OCI-LY3 (cell line): Measurements from ENCODE around the gene PRKCE.

Experiments used
- H2AFZ ChIP-seq: fragments of 200-600, 300-600 bp; shearing (Covaris generic); 2 replicates; pipeline ENCODE4 v1.6.0; 2014; ENCODE audit warnings: antibody characterized with exemption, low read depth, low read length
- H3K27ac ChIP-seq: fragments of 200-600, 300-600 bp; sonication (generic); 2 replicates; pipeline ENCODE4 v1.5.1; 2014; ENCODE audit warnings: mild to moderate bottlenecking, low read length, moderate library complexity, mixed read lengths
- H3K27me3 ChIP-seq: fragments of 200-600, 300-600 bp; sonication (generic); 2 replicates; pipeline ENCODE4 v1.6.1; 2014; ENCODE audit warnings: low read depth, low read length, mixed read lengths
- H3K36me3 ChIP-seq: fragments of 200-600, 300-600 bp; sonication (generic); replicated peaks from 2 replicates; pipeline ENCODE3; 2014; ENCODE audit warnings: low read depth, low read length, mixed read lengths
- H3K4me1 ChIP-seq: fragments of 300-600, 200-600 bp; sonication (generic); 2 replicates; pipeline ENCODE4 v1.6.1; 2014; ENCODE audit warnings: low read length, mixed read lengths
- H3K4me2 ChIP-seq: fragments of 200-600, 300-600 bp; sonication (generic); 2 replicates; pipeline ENCODE4 v1.6.1; 2014; ENCODE audit warnings: low read length, mixed read lengths
- H3K4me3 ChIP-seq: fragments of 300-600, 200-600 bp; sonication (generic); 2 replicates; pipeline ENCODE4 v1.5.1; 2014; ENCODE audit warnings: antibody characterized with exemption, mild to moderate bottlenecking, low read length, moderate library complexity
- H3K79me2 ChIP-seq: fragments of 300-600, 200-600 bp; shearing (Covaris generic); 2 replicates; pipeline ENCODE4 v1.6.1; 2014; ENCODE audit warnings: mild to moderate bottlenecking, low read length, mixed read lengths
- H3K9ac ChIP-seq: fragments of 300-600, 200-600 bp; shearing (Covaris generic); 2 replicates; pipeline ENCODE4 v1.6.0; 2014; ENCODE audit warnings: mild to moderate bottlenecking, low read length, moderate library complexity
- H3K9me3 ChIP-seq: fragments of 200-600, 300-600 bp; shearing (Covaris generic); 2 replicates; pipeline ENCODE4 v1.6.1; 2014; ENCODE audit warnings: low read length, mixed read lengths; ENCODE audit not compliant: insufficient read depth
- H4K20me1 ChIP-seq: fragments of 200-600, 300-600 bp; sonication (generic); 2 replicates; pipeline ENCODE4 v1.6.1; 2016; ENCODE audit warnings: low read length, mixed read lengths; ENCODE audit not compliant: insufficient read depth
- EZH2phosphoT487 ChIP-seq: fragments of 200-600 bp; shearing (Covaris generic); IDR thresholded peaks from 2 replicates; pipeline ENCODE4 v1.6.1; 2018; ENCODE audit warnings: antibody characterized with exemption, mixed run types, low read depth
- TF ChIP-seq, protein P1 (sequence below): fragments of 200-600, 300-600 bp; sonication (generic); IDR thresholded peaks from 2 replicates; pipeline ENCODE4 v1.5.1; 2014; ENCODE audit warnings: antibody characterized with exemption, low read length, low read depth

The PRKCE gene

DNA sequence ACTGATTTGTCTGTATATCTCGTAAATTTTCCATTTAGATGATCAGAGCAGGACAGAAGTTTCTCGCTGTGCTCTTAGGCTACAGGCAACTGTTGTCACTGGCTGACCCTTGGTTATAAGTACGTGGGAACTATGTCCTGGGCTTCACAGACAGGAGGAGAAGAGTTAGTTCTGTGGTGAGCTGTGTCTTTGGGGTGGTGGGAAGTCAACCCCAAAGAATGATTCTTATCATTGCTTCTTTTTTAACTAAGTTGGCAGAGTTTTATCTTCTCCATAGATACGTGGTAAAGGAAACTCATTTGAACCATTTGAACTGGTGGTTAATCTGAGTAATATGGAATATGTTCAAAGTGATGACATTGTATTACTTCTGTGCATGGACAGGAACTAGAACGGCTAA lies 415.1 kb downstream of the PRKCE start:
- Histone ChIP-seq H2AFZ (no peak overlapping the region), H3K9ac (no peak overlapping the region), H3K79me2 (no peaks in the 10 kb centered on the region), H3K4me3 (no peak overlapping the region), H3K9me3 (no peaks in the 10 kb centered on the region), H4K20me1 (no peaks in the 10 kb centered on the region), H3K4me1 (no peaks in the 10 kb centered on the region), H3K36me3 (no peaks in the 10 kb centered on the region), H3K27ac (no peak overlapping the region), H3K27me3 (peaks cover 7% of the 10 kb centered on the region; the same call in 1 of the 2 replicates), H3K4me2 (no peak overlapping the region)
- no peak for TF ChIP-seq EZH2phosphoT487
- TF ChIP-seq, protein P1, sequence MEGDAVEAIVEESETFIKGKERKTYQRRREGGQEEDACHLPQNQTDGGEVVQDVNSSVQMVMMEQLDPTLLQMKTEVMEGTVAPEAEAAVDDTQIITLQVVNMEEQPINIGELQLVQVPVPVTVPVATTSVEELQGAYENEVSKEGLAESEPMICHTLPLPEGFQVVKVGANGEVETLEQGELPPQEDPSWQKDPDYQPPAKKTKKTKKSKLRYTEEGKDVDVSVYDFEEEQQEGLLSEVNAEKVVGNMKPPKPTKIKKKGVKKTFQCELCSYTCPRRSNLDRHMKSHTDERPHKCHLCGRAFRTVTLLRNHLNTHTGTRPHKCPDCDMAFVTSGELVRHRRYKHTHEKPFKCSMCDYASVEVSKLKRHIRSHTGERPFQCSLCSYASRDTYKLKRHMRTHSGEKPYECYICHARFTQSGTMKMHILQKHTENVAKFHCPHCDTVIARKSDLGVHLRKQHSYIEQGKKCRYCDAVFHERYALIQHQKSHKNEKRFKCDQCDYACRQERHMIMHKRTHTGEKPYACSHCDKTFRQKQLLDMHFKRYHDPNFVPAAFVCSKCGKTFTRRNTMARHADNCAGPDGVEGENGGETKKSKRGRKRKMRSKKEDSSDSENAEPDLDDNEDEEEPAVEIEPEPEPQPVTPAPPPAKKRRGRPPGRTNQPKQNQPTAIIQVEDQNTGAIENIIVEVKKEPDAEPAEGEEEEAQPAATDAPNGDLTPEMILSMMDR = no peak

DNA sequence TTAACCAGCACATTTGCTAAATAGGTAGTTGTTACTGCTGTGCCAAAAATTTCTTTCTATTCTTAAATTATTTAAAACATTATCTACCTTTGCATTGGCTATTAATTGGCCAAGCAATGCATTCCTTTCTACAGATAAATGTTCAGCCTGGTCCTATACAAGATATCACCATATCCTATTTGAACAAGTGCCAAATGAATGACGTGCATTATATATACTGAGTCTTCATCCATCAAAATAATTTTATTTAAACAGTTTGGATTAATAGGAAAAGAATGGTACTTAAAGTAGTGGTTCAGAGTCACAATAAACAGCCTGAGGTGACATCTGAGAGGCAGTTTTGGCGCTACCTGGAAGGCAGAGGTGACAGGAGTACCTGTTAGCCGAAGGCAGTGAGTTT lies 415.6 kb downstream of the PRKCE start:
- no peaks in the 10 kb centered on the region for H3K4me1 ChIP-seq
- no peak overlapping the region for H3K4me3 ChIP-seq

DNA sequence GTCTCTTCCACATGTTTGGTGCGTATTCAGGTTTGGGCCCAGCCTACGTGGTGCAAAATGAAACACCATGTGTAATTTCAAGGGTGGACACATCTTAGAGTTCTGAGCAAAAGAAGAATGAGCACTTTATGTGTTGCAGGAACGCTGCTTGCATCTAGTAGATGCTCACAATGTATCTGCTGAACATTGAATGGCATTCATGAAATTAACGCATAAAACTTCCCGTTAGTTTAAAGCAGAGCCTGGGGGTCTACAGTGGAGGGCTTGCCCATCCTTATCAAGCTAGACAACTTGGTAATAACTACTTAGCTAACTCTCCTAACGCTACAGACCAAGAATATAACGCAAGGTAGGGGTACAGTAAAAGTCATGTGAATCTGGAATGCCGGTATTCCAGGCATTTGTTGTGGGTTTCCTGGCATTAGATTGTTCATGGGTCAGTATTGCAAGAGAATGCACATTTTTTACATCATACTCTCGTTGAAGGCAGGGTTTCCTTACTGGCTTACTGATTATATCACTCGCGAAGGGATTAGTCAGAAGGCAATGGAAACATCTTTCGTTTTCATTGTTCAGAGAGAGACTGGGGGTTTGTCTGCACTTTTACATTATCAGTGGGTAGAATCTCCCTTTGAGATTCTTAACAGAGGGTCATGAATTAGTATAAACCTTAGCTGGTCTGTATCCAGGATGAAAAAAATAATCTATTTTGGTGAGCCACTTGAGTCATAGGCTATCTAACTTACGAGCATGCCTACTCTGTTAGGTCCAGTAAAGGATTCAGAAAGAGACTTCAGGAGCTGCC lies 416.2 kb downstream of the PRKCE start:
- no peaks in the 10 kb centered on the region for H3K36me3 ChIP-seq
- H3K9ac ChIP-seq = no peak overlapping the region
- peaks cover 9% of the 10 kb centered on the region for H3K27me3 ChIP-seq
- H3K79me2 ChIP-seq = no peaks in the 10 kb centered on the region
- H3K4me3 ChIP-seq = no peak overlapping the region
- no peaks in the 10 kb centered on the region for H3K9me3 ChIP-seq
- H3K4me2 ChIP-seq = no peak overlapping the region
- H3K4me1 ChIP-seq = no peaks in the 10 kb centered on the region
- no peak overlapping the region for H2AFZ ChIP-seq
- TF ChIP-seq, protein P1 = no peak
- no peak for TF ChIP-seq EZH2phosphoT487
- no peaks in the 10 kb centered on the region for H4K20me1 ChIP-seq
- no peak overlapping the region for H3K27ac ChIP-seq

More for the DNA sequence above, 415.6 kb downstream of the PRKCE start:
- H3K27me3 ChIP-seq = peaks cover 7% of the 10 kb centered on the region; the same call in 1 of the 2 replicates
- H2AFZ ChIP-seq = no peak overlapping the region
- H4K20me1 ChIP-seq = no peaks in the 10 kb centered on the region
- no peaks in the 10 kb centered on the region for H3K79me2 ChIP-seq
- no peak for TF ChIP-seq EZH2phosphoT487
- TF ChIP-seq, protein P1 = no peak
- H3K9ac ChIP-seq = no peak overlapping the region
- H3K9me3 ChIP-seq = no peaks in the 10 kb centered on the region
- no peak overlapping the region for H3K4me2 ChIP-seq
- H3K36me3 ChIP-seq = no peaks in the 10 kb centered on the region
- no peak overlapping the region for H3K27ac ChIP-seq

DNA sequence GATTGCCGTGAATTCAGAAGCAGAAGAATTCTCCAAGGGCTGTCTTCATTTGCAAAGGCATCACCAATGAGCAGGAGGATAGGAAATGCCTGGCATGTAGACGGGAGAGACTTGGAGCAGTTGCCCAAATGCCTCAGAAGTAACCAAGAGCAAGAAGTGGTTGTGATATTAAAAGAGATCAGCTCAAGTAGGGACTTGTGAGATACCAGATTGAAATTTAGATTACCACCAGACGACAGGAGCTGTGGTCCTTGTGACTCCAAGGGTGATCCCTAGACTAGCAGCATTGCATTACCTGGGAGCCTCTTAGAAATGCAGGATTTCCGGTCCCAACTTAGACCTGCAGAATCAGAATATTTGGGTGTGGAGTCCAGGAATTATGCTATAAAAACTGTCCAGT lies 417.2 kb downstream of the PRKCE start:
- H3K9ac ChIP-seq = no peak overlapping the region
- H4K20me1 ChIP-seq = no peaks in the 10 kb centered on the region
- no peak overlapping the region for H3K27ac ChIP-seq
- no peaks in the 10 kb centered on the region for H3K36me3 ChIP-seq
- TF ChIP-seq EZH2phosphoT487 = no peak
- TF ChIP-seq, protein P1 = no peak
- no peaks in the 10 kb centered on the region for H3K4me1 ChIP-seq
- no peak overlapping the region for H3K4me3 ChIP-seq
- no peak overlapping the region for H2AFZ ChIP-seq
- no peak overlapping the region for H3K4me2 ChIP-seq
- peaks cover 12% of the 10 kb centered on the region for H3K27me3 ChIP-seq
- H3K79me2 ChIP-seq = no peaks in the 10 kb centered on the region
- H3K9me3 ChIP-seq = no peaks in the 10 kb centered on the region
